ENCODE data around the gene TCTN2.

DNA sequence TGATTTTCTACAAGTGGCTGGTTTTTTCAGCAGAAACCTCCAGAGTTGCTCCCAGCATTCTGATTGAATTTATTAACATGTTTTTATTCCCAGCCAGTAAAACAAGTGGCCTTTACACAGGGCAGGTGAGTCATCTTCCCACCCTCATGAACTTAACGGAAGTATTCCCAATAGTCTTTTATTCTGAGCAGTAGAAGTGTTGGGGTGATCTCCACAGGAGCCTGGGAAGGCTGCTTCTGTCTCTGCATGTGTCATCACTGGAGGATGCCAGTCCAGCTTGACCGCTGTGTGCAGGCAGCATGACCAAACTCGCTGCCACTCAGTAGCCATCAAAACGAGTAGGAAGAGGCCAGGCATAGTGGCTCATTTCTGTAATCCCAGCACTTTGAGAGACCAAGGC, 77.7 kb downstream of the TCTN2 start:
- TF ChIP-seq, protein P1, sequence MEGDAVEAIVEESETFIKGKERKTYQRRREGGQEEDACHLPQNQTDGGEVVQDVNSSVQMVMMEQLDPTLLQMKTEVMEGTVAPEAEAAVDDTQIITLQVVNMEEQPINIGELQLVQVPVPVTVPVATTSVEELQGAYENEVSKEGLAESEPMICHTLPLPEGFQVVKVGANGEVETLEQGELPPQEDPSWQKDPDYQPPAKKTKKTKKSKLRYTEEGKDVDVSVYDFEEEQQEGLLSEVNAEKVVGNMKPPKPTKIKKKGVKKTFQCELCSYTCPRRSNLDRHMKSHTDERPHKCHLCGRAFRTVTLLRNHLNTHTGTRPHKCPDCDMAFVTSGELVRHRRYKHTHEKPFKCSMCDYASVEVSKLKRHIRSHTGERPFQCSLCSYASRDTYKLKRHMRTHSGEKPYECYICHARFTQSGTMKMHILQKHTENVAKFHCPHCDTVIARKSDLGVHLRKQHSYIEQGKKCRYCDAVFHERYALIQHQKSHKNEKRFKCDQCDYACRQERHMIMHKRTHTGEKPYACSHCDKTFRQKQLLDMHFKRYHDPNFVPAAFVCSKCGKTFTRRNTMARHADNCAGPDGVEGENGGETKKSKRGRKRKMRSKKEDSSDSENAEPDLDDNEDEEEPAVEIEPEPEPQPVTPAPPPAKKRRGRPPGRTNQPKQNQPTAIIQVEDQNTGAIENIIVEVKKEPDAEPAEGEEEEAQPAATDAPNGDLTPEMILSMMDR (IDR thresholded peaks at IDR 0.05): no peak
- TF ChIP-seq POLR2AphosphoS5 (IDR thresholded peaks at IDR 0.05; ENCODE audit: low read depth, low read length) (no peak), TCF7L2 (IDR thresholded peaks at IDR 0.05; ENCODE audit: low read depth, low read length) (no peak), SIN3A (IDR thresholded peaks at IDR 0.05; ENCODE audit: borderline replicate concordance, insufficient read depth, low read depth, low read length) (no peak)
- TF ChIP-seq, protein P2, sequence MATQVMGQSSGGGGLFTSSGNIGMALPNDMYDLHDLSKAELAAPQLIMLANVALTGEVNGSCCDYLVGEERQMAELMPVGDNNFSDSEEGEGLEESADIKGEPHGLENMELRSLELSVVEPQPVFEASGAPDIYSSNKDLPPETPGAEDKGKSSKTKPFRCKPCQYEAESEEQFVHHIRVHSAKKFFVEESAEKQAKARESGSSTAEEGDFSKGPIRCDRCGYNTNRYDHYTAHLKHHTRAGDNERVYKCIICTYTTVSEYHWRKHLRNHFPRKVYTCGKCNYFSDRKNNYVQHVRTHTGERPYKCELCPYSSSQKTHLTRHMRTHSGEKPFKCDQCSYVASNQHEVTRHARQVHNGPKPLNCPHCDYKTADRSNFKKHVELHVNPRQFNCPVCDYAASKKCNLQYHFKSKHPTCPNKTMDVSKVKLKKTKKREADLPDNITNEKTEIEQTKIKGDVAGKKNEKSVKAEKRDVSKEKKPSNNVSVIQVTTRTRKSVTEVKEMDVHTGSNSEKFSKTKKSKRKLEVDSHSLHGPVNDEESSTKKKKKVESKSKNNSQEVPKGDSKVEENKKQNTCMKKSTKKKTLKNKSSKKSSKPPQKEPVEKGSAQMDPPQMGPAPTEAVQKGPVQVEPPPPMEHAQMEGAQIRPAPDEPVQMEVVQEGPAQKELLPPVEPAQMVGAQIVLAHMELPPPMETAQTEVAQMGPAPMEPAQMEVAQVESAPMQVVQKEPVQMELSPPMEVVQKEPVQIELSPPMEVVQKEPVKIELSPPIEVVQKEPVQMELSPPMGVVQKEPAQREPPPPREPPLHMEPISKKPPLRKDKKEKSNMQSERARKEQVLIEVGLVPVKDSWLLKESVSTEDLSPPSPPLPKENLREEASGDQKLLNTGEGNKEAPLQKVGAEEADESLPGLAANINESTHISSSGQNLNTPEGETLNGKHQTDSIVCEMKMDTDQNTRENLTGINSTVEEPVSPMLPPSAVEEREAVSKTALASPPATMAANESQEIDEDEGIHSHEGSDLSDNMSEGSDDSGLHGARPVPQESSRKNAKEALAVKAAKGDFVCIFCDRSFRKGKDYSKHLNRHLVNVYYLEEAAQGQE (IDR thresholded peaks at IDR 0.05; ENCODE audit: insufficient read depth in 1 of 2, low read depth in 2 of 2, low read length in 1 of 2): no peak
